B cell (primary cell): ENCODE data around the gene MYLK2.

Experiments
- CTCF ChIP-seq: fragments of 200-600 bp; IDR thresholded peaks from one replicate; pipeline ENCODE4 v1.8.0; 2022; ENCODE audit warnings: antibody characterized with exemption, mild to moderate bottlenecking
- EZH2 ChIP-seq: IDR thresholded peaks from 2 replicates; pipeline ENCODE4 v1.6.1; 2012; ENCODE audit warnings: borderline replicate concordance, low read depth, mild to moderate bottlenecking, moderate library complexity, low read length; ENCODE audit not compliant: insufficient read depth, poor library complexity, severe bottlenecking

DNA sequence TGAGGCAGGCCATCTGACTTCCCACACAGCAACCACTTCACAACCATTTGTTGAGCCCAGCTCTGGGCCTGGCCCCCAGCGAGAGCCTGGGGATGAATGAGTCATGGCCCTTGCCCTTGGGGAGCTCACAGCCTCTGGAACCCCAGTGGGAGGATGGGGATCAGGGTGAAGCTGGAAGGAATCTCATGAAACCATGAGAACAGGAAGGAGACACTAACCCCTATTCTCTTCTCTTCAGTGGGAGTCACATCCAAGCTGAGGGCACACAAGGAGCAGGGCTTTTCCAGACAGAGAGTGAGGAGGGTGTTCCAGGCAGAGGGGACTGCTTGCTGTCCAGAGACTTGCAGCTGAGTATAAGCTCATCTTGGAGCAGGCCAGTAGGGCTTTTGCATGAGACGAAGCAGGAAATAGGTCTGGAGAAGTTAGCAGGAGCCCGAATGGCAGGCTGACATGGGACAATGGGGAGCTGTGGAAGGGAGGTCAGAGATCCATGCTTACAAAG, 18.8 kb downstream of the MYLK2 start:
- TF ChIP-seq EZH2, result no peak
- no peak for TF ChIP-seq CTCF
